Measurements from ENCODE around the gene ACP5. TPM values are rescaled to one million over a fixed set of nuclear protein-coding genes. Genes with fewer than 3 reads are reported as not detected.
A peak's percentile ranks its signal among the peaks of the same experiment; 100 is the strongest.
"Not testable (repeated sequence)": the region's sequence is repeated elsewhere in the genome, so short reads cannot be mapped to it uniquely, and the experiment has no call there.

The ACP5 gene
- 13.8 TPM for total RNA-seq
- polyA plus RNA-seq (ENCODE audit: insufficient read depth, low read depth, low replicate concordance), result 93.3 TPM
- long read RNA-seq, donor 1, partial matches to known transcripts, result 0 of 2 reads
- long read RNA-seq, donor 1, other reads (novel, unspliced or antisense), result 0 of 2 reads
- long read RNA-seq, donor 2, partial matches to known transcripts, result 0 of 4 reads
- long read RNA-seq, donor 2, other reads (novel, unspliced or antisense), result 0 of 4 reads
- long read RNA-seq, donor 3, partial matches to known transcripts, result 0 of 6 reads
- long read RNA-seq, donor 3, other reads (novel, unspliced or antisense), result 0 of 6 reads
- long read RNA-seq, donor 4, partial matches to known transcripts, result 0 of 4 reads
- long read RNA-seq, donor 4, other reads (novel, unspliced or antisense), result 0 of 4 reads
- long read RNA-seq, donor 5, result 0 reads
- long read RNA-seq, donor 6, partial matches to known transcripts, result 0 of 3 reads
- long read RNA-seq, donor 6, other reads (novel, unspliced or antisense), result 0 of 3 reads
- long read RNA-seq, donor 7, partial matches to known transcripts, result 2 of 8 reads
- long read RNA-seq, donor 7, other reads (novel, unspliced or antisense), result 0 of 8 reads
- long read RNA-seq, donor 8, result 0 reads
- long read RNA-seq, donor 9, partial matches to known transcripts, result 0 of 6 reads
- long read RNA-seq, donor 9, other reads (novel, unspliced or antisense), result 0 of 6 reads
- long read RNA-seq, donor 10, partial matches to known transcripts, result 0 of 2 reads
- long read RNA-seq, donor 10, other reads (novel, unspliced or antisense), result 0 of 2 reads

DNA sequence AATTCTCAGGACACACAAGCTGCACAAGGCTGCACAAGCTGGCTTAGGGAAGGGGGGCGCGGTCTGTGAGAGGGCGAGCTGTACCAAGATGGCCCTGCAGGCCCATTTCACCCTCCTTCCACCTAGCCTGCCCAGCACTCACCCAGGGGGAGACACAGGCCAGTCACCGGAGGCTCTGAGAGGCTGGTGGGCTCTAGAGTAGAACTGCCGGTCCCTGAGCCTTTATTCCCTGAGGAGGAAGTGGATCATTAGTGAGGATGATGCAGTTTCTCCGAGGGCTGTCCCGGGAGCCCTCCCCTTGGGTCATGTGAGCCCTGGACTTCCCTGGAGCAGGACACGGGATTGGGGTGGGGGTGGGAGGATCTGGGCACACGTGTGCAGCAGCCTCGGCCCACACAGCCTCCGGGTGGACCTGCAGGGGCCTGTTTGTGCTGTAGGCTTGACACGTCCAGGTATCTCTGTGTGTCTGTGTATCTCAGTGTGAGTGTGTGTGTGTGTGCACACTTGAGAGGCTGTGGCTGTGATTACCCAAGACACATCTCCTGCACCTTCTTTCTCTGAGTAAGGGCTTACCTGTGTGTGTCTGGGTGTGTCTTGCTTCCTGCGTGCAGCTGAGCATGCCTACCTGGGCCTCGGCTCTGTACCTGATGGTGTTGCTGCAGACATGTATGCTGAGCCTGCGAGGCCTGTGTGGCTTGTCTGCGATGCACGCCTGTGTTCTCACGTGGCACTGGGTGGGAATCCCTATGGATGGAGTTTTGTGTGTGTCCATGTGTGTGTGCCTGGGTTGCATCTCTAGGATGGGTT lies at the start of gene ACP5:
TSS of gene ACP5 (minus strand) at position 195 of the 807 bp plus-strand sequence. CDS start 328 bp downstream, outside the sequence.
- Histone ChIP-seq H3K27ac (ENCODE audit: low read depth in 2 of 2, low read length in 2 of 2) (peak within 1 kb of the TSS; percentile 52 to 72), H3K4me1 (ENCODE audit: control insufficient read depth in 2 of 3, insufficient read depth in 2 of 3, low read depth in 1 of 3, low read length in 3 of 3) (peaks cover 0 to 10% (median 0%) of the 10 kb centered on the region in 3 donors), H3K36me3 (ENCODE audit: control insufficient read depth in 2 of 3, insufficient read depth in 3 of 3, low read length in 3 of 3) (no peaks in the 10 kb centered on the region), H3K9ac (ENCODE audit: low read length in 3 of 3) (peak within 1 kb of the TSS in 1 of 3 donors; percentile 29), H3K9me3 (ENCODE audit: control insufficient read depth in 2 of 3, insufficient read depth in 1 of 3, low read length in 3 of 3) (no peaks in the 10 kb centered on the region), H3K27me3 (ENCODE audit: control insufficient read depth, insufficient read depth, low read length) (no peaks in the 10 kb centered on the region), H3K4me3 (ENCODE audit: low read length in 3 of 3) (peak within 1 kb of the TSS in 2 of 3 donors; percentile 37 to 64)
- FAIRE-seq (no peak), DNase-seq (peak in 1 of 5 donors; percentile 14)
- intact Hi-C loops (cut with DNase I), result no loop called here
- TF ChIP-seq, protein P1, sequence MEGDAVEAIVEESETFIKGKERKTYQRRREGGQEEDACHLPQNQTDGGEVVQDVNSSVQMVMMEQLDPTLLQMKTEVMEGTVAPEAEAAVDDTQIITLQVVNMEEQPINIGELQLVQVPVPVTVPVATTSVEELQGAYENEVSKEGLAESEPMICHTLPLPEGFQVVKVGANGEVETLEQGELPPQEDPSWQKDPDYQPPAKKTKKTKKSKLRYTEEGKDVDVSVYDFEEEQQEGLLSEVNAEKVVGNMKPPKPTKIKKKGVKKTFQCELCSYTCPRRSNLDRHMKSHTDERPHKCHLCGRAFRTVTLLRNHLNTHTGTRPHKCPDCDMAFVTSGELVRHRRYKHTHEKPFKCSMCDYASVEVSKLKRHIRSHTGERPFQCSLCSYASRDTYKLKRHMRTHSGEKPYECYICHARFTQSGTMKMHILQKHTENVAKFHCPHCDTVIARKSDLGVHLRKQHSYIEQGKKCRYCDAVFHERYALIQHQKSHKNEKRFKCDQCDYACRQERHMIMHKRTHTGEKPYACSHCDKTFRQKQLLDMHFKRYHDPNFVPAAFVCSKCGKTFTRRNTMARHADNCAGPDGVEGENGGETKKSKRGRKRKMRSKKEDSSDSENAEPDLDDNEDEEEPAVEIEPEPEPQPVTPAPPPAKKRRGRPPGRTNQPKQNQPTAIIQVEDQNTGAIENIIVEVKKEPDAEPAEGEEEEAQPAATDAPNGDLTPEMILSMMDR (IDR thresholded peaks at IDR 0.05; ENCODE audit: borderline replicate concordance, extremely low read depth, insufficient read depth), result no peak

DNA sequence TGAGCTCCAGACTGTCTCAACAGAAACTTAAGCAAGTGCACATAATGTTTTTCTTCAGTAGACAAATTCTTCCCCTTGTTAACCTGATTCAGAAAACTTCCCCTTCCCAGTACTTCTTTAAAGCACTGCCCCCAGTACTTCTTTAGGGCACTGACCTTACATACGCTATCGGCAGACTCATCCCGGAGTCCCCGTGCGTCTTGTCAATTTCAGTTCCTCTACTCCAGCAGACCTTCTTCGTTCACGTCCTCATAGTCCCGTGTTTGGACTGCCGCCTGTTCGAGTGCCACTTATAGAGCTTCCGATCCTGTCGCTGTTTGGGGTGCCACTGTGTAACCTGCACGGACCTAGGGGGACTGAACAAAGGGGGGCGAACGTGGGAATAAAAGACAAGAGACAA lies 48.8 kb upstream of the ACP5 start:
- FAIRE-seq, result no peak
- H3K27me3 ChIP-seq (ENCODE audit: control insufficient read depth, insufficient read depth, low read length), result no peaks in the 10 kb centered on the region

DNA sequence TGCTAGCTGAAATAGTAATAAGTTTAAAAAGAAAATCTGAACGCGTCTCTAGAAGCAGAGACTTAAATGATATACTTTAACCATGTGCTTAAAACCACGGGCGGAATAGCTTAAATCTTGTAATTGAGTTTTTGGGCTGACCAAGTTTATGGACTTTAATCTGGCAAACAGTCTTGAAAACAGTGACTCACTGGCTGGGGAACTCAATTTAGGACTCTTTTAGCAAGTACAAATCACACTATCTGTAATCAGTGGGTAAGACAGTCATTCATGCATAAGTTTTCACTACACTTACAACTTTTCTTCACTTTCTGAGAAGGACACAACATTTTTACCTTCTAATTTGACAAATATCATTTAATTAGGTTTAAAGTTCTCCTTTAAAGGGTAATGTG lies 46.6 kb upstream of the ACP5 start:
- peak overlapping the region in 1 of 3 donors; percentile 8 for H3K9ac ChIP-seq (ENCODE audit: low read length in 3 of 3)
- DNase-seq (peak in 1 of 5 donors; percentile 33), FAIRE-seq (peak; percentile 77)
- H3K4me1 ChIP-seq (ENCODE audit: control insufficient read depth in 2 of 3, insufficient read depth in 2 of 3, low read depth in 1 of 3, low read length in 3 of 3), result peaks cover 0 to 2% (median 0%) of the 10 kb centered on the region in 3 donors
- H3K27ac ChIP-seq (ENCODE audit: low read depth in 2 of 2, low read length in 2 of 2), result peak overlapping the region; percentile 1 to 67
- TF ChIP-seq, protein P1 (IDR thresholded peaks at IDR 0.05; ENCODE audit: borderline replicate concordance, extremely low read depth, insufficient read depth), result no peak
- intact Hi-C loops (cut with DNase I), result no loop called here
- peaks cover 9 to 16% (median 9%) of the 10 kb centered on the region in 3 donors for H3K36me3 ChIP-seq (ENCODE audit: control insufficient read depth in 2 of 3, insufficient read depth in 3 of 3, low read length in 3 of 3)
- peak overlapping the region in 2 of 3 donors; percentile 43 to 51 for H3K4me3 ChIP-seq (ENCODE audit: low read length in 3 of 3)
- peaks cover 0 to 2% (median 0%) of the 10 kb centered on the region in 3 donors for H3K9me3 ChIP-seq (ENCODE audit: control insufficient read depth in 2 of 3, insufficient read depth in 1 of 3, low read length in 3 of 3)
- no peaks in the 10 kb centered on the region for H3K27me3 ChIP-seq (ENCODE audit: control insufficient read depth, insufficient read depth, low read length)

More for the DNA sequence above, 48.8 kb upstream of the ACP5 start:
- peak in 1 of 5 donors; percentile 9 for DNase-seq
- intact Hi-C loops (cut with DNase I), result no loop called here
- H3K9ac ChIP-seq (ENCODE audit: low read length in 3 of 3), result no peak overlapping the region
- no peaks in the 10 kb centered on the region for H3K36me3 ChIP-seq (ENCODE audit: control insufficient read depth in 2 of 3, insufficient read depth in 3 of 3, low read length in 3 of 3)
- TF ChIP-seq, protein P1 (IDR thresholded peaks at IDR 0.05; ENCODE audit: borderline replicate concordance, extremely low read depth, insufficient read depth), result no peak
- H3K27ac ChIP-seq (ENCODE audit: low read depth in 2 of 2, low read length in 2 of 2), result no peak overlapping the region
- peaks cover 0 to 2% (median 0%) of the 10 kb centered on the region in 3 donors for H3K4me1 ChIP-seq (ENCODE audit: control insufficient read depth in 2 of 3, insufficient read depth in 2 of 3, low read depth in 1 of 3, low read length in 3 of 3)
- no peak overlapping the region for H3K4me3 ChIP-seq (ENCODE audit: low read length in 3 of 3)
- no peaks in the 10 kb centered on the region for H3K9me3 ChIP-seq (ENCODE audit: control insufficient read depth in 2 of 3, insufficient read depth in 1 of 3, low read length in 3 of 3)

DNA sequence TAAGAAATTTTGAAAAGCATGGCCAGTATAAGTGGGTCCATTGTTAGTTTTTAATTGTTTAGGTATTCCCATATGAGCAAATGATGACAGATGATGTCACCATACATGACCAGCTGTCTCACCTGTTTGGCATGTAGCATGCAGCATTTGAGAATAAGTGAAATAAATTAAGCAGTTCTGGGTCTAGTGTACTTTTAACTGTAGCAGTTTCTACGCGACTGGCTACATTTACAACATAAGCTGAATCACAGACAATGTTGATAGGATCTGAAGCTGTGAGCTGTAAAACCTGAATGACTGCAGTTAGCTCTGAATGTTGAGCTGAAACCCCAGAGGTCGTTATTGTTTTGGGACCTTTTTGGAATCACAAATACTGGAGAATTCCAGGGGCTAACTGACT lies 45.0 kb upstream of the ACP5 start:
- H3K4me3 ChIP-seq (ENCODE audit: low read length in 3 of 3); H3K9ac ChIP-seq (ENCODE audit: low read length in 3 of 3); H3K27me3 ChIP-seq (ENCODE audit: control insufficient read depth, insufficient read depth, low read length); H3K27ac ChIP-seq (ENCODE audit: low read depth in 2 of 2, low read length in 2 of 2); intact Hi-C loops (cut with DNase I); FAIRE-seq; H3K4me1 ChIP-seq (ENCODE audit: control insufficient read depth in 2 of 3, insufficient read depth in 2 of 3, low read depth in 1 of 3, low read length in 3 of 3): not testable (repeated sequence)
- peak in 2 of 5 donors; percentile 36 to 47 for DNase-seq
- Histone ChIP-seq H3K36me3 (ENCODE audit: control insufficient read depth in 2 of 3, insufficient read depth in 3 of 3, low read length in 3 of 3) (peaks cover 18 to 31% (median 20%) of the 10 kb centered on the region in 3 donors), H3K9me3 (ENCODE audit: control insufficient read depth in 2 of 3, insufficient read depth in 1 of 3, low read length in 3 of 3) (peaks cover 7 to 13% (median 9%) of the 10 kb centered on the region in 3 donors)
